Frontal cortex (tissue), 4 donors: ENCODE results near the gene GMPS. TPM values are rescaled to one million over a fixed set of nuclear protein-coding genes. Genes with fewer than 3 reads are reported as not detected.
"Not testable (repeated sequence)": the region's sequence is repeated elsewhere in the genome, so short reads cannot be mapped to it uniquely, and the experiment has no call there.

ENCODE experiments used
- DNase-seq, 2 donors: peaks; one replicate each; pipeline ENCODE4 v3.0.0; 2012; ENCODE audit warnings: low spot score in 2 of 2
- FAIRE-seq: peaks from 2 replicates; lab custom pipeline; 2012; peaks lifted over from hg19 to GRCh38; lab: Jason Lieb, UNC
- total RNA-seq: library from RNA; depleted of rRNA; stranded (reverse); fragments of >200 nt; gene quantifications from one replicate; pipeline ENCODE4 v1.2.3, GENCODE V29; 2014
- donor health status: control.
- donor health status: control.
- donor health status: control.

GMPS gene
- total RNA-seq, 1 donor from 2014 or later, result 44.0 TPM

GRCh38 chr3:155917781-155918180, 47.3 kb downstream of the GMPS start:
- no peak for DNase-seq
- no peak for FAIRE-seq

- FAIRE-seq (no peak), DNase-seq (no peak)
Measured at GRCh38 chr3:155919728-155920127, 49.3 kb downstream of the GMPS start.

GRCh38 chr3:155921486-155921885, 51.0 kb downstream of the GMPS start:
- FAIRE-seq (no peak), DNase-seq (no peak)

GRCh38 chr3:155934230-155934629, 63.8 kb downstream of the GMPS start:
- DNase-seq (no peak), FAIRE-seq (no peak)

GRCh38 chr3:155938409-155938808, 68.0 kb downstream of the GMPS start:
- DNase-seq (no peak), FAIRE-seq (no peak)

- DNase-seq (no peak), FAIRE-seq (no peak)
Measured at GRCh38 chr3:155941354-155941753, 70.9 kb downstream of the GMPS start.

GRCh38 chr3:155944081-155944480, 73.6 kb downstream of the GMPS start:
- DNase-seq (no peak), FAIRE-seq (no peak)

- FAIRE-seq (no peak), DNase-seq (no peak)
Measured at GRCh38 chr3:155946178-155946577, 75.7 kb downstream of the GMPS start.

GRCh38 chr3:155948476-155948875, 78.0 kb downstream of the GMPS start:
- DNase-seq (no peak), FAIRE-seq (no peak)

- FAIRE-seq, result no peak
- DNase-seq, result no peak
Measured at GRCh38 chr3:155949453-155950217, 79.2 kb downstream of the GMPS start.

- no peak for DNase-seq
- no peak for FAIRE-seq
Measured at GRCh38 chr3:155956508-155957411, 86.3 kb downstream of the GMPS start.

- FAIRE-seq, result no peak
Measured at GRCh38 chr3:155957412-155957880, 87.0 kb downstream of the GMPS start.

GRCh38 chr3:155958676-155959075, 88.2 kb downstream of the GMPS start:
- FAIRE-seq (no peak), DNase-seq (no peak)

More at GRCh38 chr3:155957412-155957880, 87.0 kb downstream of the GMPS start:
- DNase-seq, result no peak

GRCh38 chr3:155960060-155960459, 89.6 kb downstream of the GMPS start:
- no peak for DNase-seq

GRCh38 chr3:155961044-155961443, 90.6 kb downstream of the GMPS start:
- not testable (repeated sequence) for DNase-seq, FAIRE-seq

More at GRCh38 chr3:155960060-155960459, 89.6 kb downstream of the GMPS start:
- no peak for FAIRE-seq

- DNase-seq, result no peak
- FAIRE-seq, result no peak
Measured at GRCh38 chr3:155963570-155963969, 93.1 kb downstream of the GMPS start.

GRCh38 chr3:155970398-155970797, 99.9 kb downstream of the GMPS start:
- DNase-seq (no peak), FAIRE-seq (no peak)

- FAIRE-seq (no peak), DNase-seq (no peak)
Measured at GRCh38 chr3:155972885-155973584, 102.6 kb downstream of the GMPS start.

- no peak for DNase-seq
- FAIRE-seq, result no peak
Measured at GRCh38 chr3:155978324-155978723, 107.9 kb downstream of the GMPS start.

- DNase-seq, result no peak
- FAIRE-seq, result no peak
Measured at GRCh38 chr3:155979746-155980145, 109.3 kb downstream of the GMPS start.
